A549 (cell line): Measurements from ENCODE around the gene SLC35F3. TPM values are rescaled to one million over a fixed set of nuclear protein-coding genes. Genes with fewer than 3 reads are reported as not detected.

Experiments used
- ATAC-seq, 2 experiments: fragments of 200-7000 bp in 1 of 2; fragments of >200 bp in 1 of 2; cut with Nextera tagmentation in 1 of 2; cut with Tn5 transposase in 1 of 2; 3 replicates each; pipeline versions ENCODE4 v1.8.0 to v1.9.1; 2018 to 2020; ENCODE audit warnings: mild to moderate bottlenecking in 1 of 2, moderate library complexity in 1 of 2
- CTCF ChIA-PET: fragments of 300-600 bp; sonication (Branson Sonifier 250); formaldehyde crosslinking; extraction: SDS; loops from one replicate; lab custom pipeline; 2021; ENCODE audit warnings: antibody characterized with exemption, inconsistent platforms; lab: Yijun Ruan, JAX
- POLR2A ChIA-PET: fragments of 350-600 bp; formaldehyde crosslinking; extraction: SDS; loops from one replicate; lab custom pipeline; 2021; ENCODE audit warnings: antibody characterized with exemption, inconsistent platforms; lab: Yijun Ruan, JAX
- DNase-seq, 2 experiments: peaks; one replicate each; pipeline versions ENCODE4 v3.0.0 to v3.0.0-alpha.2; 2011 to 2016; ENCODE audit warnings: low read depth in 1 of 2, low spot score in 1 of 2
- FAIRE-seq: peaks from 2 replicates; lab custom pipeline; 2011; peaks lifted over from hg19 to GRCh38; lab: Jason Lieb, UNC
- H3K27ac ChIP-seq, 2 experiments: fragments of >200 bp; sonication (Bioruptor Twin); formaldehyde crosslinking; 3 replicates each; pipeline ENCODE4 v1.5.1; 2016 to 2017
- H3K4me1 ChIP-seq: fragments of >200 bp; sonication (Bioruptor Twin); formaldehyde crosslinking; 3 replicates; pipeline ENCODE4 v1.6.1; 2016
- H3K4me2 ChIP-seq: fragments of >200 bp; sonication (Bioruptor Twin); formaldehyde crosslinking; 3 replicates; pipeline ENCODE4 v1.6.1; 2016
- H3K4me3 ChIP-seq: fragments of >200 bp; sonication (Bioruptor Twin); formaldehyde crosslinking; 3 replicates; pipeline ENCODE4 v1.5.1; 2016
- H3K9me3 ChIP-seq: fragments of >200 bp; sonication (Bioruptor Twin); formaldehyde crosslinking; 3 replicates; pipeline ENCODE4 v1.6.1; 2016
- CHD2 ChIP-seq: fragments of 150-350 bp; IDR thresholded peaks from 2 replicates; pipeline ENCODE4 v1.6.1; 2014; ENCODE audit warnings: low read length; ENCODE audit not compliant: partially characterized antibody
- CTCF ChIP-seq: fragments of >200 bp; sonication (Bioruptor Twin); formaldehyde crosslinking; IDR thresholded peaks from 3 replicates; pipeline ENCODE4 v1.5.1; 2016
- EHF ChIP-seq: fragments of 250-450 bp; sonication (Bioruptor Pico); IDR thresholded peaks from 2 replicates; pipeline ENCODE4 v1.5.0; 2020; ENCODE audit warnings: mild to moderate bottlenecking
- EP300 ChIP-seq, 2 experiments: fragments of >200 bp; sonication (Bioruptor Twin); formaldehyde crosslinking; IDR thresholded peaks; 2 replicates in 1 of 2; 3 replicates in 1 of 2; pipeline ENCODE4 v1.6.1; 2016 to 2017
- ESRRA ChIP-seq: fragments of 150-350 bp; IDR thresholded peaks from 2 replicates; pipeline ENCODE4 v1.6.1; 2014; ENCODE audit warnings: mild to moderate bottlenecking, low read length, borderline replicate concordance
- FOSL2 ChIP-seq, 2 experiments: fragments of 450-650 bp in 1 of 2; fragments of >200 bp in 1 of 2; sonication (Bioruptor Twin) in 1 of 2; formaldehyde crosslinking; IDR thresholded peaks; 2 replicates each; pipeline versions ENCODE4 v1.5.0 to v1.6.1; 2016 to 2020; ENCODE audit warnings: mild to moderate bottlenecking in 1 of 2, moderate library complexity in 1 of 2
- HOXB13 ChIP-seq: fragments of 250-450 bp; sonication (Bioruptor Pico); IDR thresholded peaks from 2 replicates; pipeline ENCODE4 v1.5.0; 2020; ENCODE audit warnings: low read depth, mild to moderate bottlenecking, moderate library complexity
- MAZ ChIP-seq: fragments of 150-350 bp; IDR thresholded peaks from 2 replicates; pipeline ENCODE4 v1.6.1; 2014; ENCODE audit warnings: antibody characterized with exemption, low read depth, low read length, borderline replicate concordance
- MYC ChIP-seq: IDR thresholded peaks from 2 replicates; pipeline ENCODE4 v1.6.1; 2012; ENCODE audit warnings: mild to moderate bottlenecking, inconsistent platforms, low read length, improper control_type of control experiment, borderline replicate concordance
- NFE2L2 ChIP-seq: fragments of 150-350 bp; conservative IDR thresholded peaks from 2 replicates; pipeline ENCODE4 v1.6.1; 2014; ENCODE audit warnings: low read length
- NPAS2 ChIP-seq: fragments of 250-450 bp; sonication (Bioruptor Pico); IDR thresholded peaks from 2 replicates; pipeline ENCODE4 v1.8.0; 2022; ENCODE audit warnings: mild to moderate bottlenecking, moderate library complexity, borderline replicate concordance
- PBX3 ChIP-seq: IDR thresholded peaks from 2 replicates; pipeline ENCODE4 v1.6.1; 2012
- PHF8 ChIP-seq: fragments of 200-600 bp; sonication (generic); IDR thresholded peaks from 2 replicates; pipeline ENCODE4 v1.6.1; 2016; ENCODE audit warnings: low read depth, mild to moderate bottlenecking, antibody characterized with exemption, moderate library complexity, borderline replicate concordance
- POLR2A ChIP-seq: IDR thresholded peaks from 2 replicates; pipeline ENCODE4 v1.6.1; 2012; ENCODE audit warnings: mild to moderate bottlenecking, low read length
- POLR2AphosphoS2 ChIP-seq: conservative IDR thresholded peaks from 2 replicates; pipeline ENCODE4 v1.6.1; 2012; ENCODE audit warnings: low read length, improper control_type of control experiment, inconsistent platforms
- RAD21 ChIP-seq, 2 experiments: fragments of >200 bp in 1 of 2; sonication (Bioruptor Twin) in 1 of 2; formaldehyde crosslinking in 1 of 2; IDR thresholded peaks in 1 of 2; conservative IDR thresholded peaks in 1 of 2; 2 replicates in 1 of 2; 3 replicates in 1 of 2; pipeline ENCODE4 v1.6.1; 2012 to 2018; ENCODE audit warnings: inconsistent platforms in 1 of 2
- SMC3 ChIP-seq: fragments of >200 bp; sonication (Bioruptor Twin); formaldehyde crosslinking; IDR thresholded peaks from 3 replicates; pipeline ENCODE4 v1.6.1; 2018; ENCODE audit warnings: inconsistent platforms
- SREBF2 ChIP-seq: fragments of 450-650 bp; IDR thresholded peaks from 2 replicates; pipeline ENCODE4 v1.6.1; 2014; ENCODE audit warnings: mild to moderate bottlenecking, moderate library complexity
- ZSCAN20 ChIP-seq: fragments of 250-450 bp; sonication (Bioruptor Pico); IDR thresholded peaks from 2 replicates; pipeline ENCODE4 v1.8.0; 2022; ENCODE audit warnings: mild to moderate bottlenecking, moderate library complexity
- WGBS: methylation state at CpG from one replicate; pipeline ENCODE4 v1.1.6; 2017; ENCODE audit errors: missing lambda C conversion rate; 5-methylcytosine and 5-hydroxymethylcytosine counted together
- polyA plus RNA-seq, 4 experiments: library from polyadenylated mRNA; depleted of rRNA in 3 of 4; stranded (reverse); fragments of >200 nt; fragmentation: RNase III in 1 of 4; extraction: RNeasy Plus Mini Kit Qiagen cat#74134 plus additional on column Dnase treatment in 1 of 4; gene quantifications; 2 replicates in 3 of 4; 3 replicates in 1 of 4; pipeline ENCODE4 v1.2.3, GENCODE V29; 2011 to 2017

SLC35F3 gene
- polyA plus RNA-seq, 2 of the 4 experiments (the other 2 are of a cell fraction), result 5.5 to 7.8 TPM

GRCh38 chr1:234325878-234326496 is 421.5 kb downstream of the SLC35F3 start:
- ATAC-seq (0 out of 6 replicates have a peak, but pooled peaks of 1 of the 2 experiments have one; percentile 9), FAIRE-seq (no peak), DNase-seq (no peak)
- peak overlapping the region; percentile 75 for H3K4me2 ChIP-seq
- WGBS, result 63% methylated on average over 7 of the region's 7 CpGs
- TF ChIP-seq POLR2A (no peak), ZSCAN20 (no peak)
- ChIA-PET POLR2A (no interaction called here), CTCF (interaction anchor here (0.7 to 5.2 kb wide), 26 partner anchors 7 to 211 kb away, joined by 3 to 67 read pairs (median 4); partner anchors contain the start of gene COA6)
- H3K4me3 ChIP-seq, result 0 out of 3 replicates have a peak overlapping the region, but pooled peaks have one; percentile 24
- H3K4me1 ChIP-seq, result 0 out of 3 replicates have a peak, but pooled peaks cover 2% of the 10 kb centered on the region
- H3K27ac ChIP-seq, result peak overlapping the region in 1 of 2 experiments; percentile 63; a peak in 2 of 6 replicates
- no peaks in the 10 kb centered on the region for H3K9me3 ChIP-seq

GRCh38 chr1:234326497-234327366 is 422.3 kb downstream of the SLC35F3 start:
- ATAC-seq (peak; percentile 92 to 95), DNase-seq (peak; percentile 62 to 66), FAIRE-seq (no peak)
- POLR2A ChIA-PET, result no interaction called here
- peak overlapping the region; percentile 75 for H3K4me2 ChIP-seq
- 31% methylated on average over 20 of the region's 20 CpGs for WGBS
- H3K27ac ChIP-seq, result peak overlapping the region; percentile 21 to 63; a peak in 2 of 6 replicates
- no peaks in the 10 kb centered on the region for H3K9me3 ChIP-seq
- H3K4me3 ChIP-seq, result 0 out of 3 replicates have a peak overlapping the region, but pooled peaks have one; percentile 24
- TF ChIP-seq HOXB13 (no peak), NFE2L2 (no peak), EP300 (IDR thresholded peaks at IDR 0.05) (no peak), PBX3 (peak; percentile 57; the same call in 1 of the 2 replicates), SMC3 (peak; percentile 75), CTCF (peak; percentile 82), RAD21 (conservative IDR thresholded peaks at IDR 0.05 in 1 of 2, IDR thresholded peaks at IDR 0.05 in 1 of 2) (peak; percentile 71 to 73)
- H3K4me1 ChIP-seq, result 0 out of 3 replicates have a peak, but pooled peaks cover 5% of the 10 kb centered on the region
- CTCF ChIA-PET, result interaction anchor here (0.5 to 5.2 kb wide), 36 partner anchors 8 to 1303 kb away, joined by 3 to 67 read pairs (median 4); partner anchors contain the start of gene COA6

- CTCF ChIA-PET, result interaction anchor here (1.0 to 5.2 kb wide), 19 partner anchors 9 to 938 kb away, joined by 3 to 67 read pairs (median 5); partner anchors contain the start of gene COA6
- Histone ChIP-seq H3K4me3 (no peak overlapping the region), H3K4me2 (no peak overlapping the region), H3K4me1 (0 out of 3 replicates have a peak, but pooled peaks cover 5% of the 10 kb centered on the region), H3K9me3 (no peaks in the 10 kb centered on the region), H3K27ac (no peak overlapping the region)
- ATAC-seq, result no peak
- POLR2A ChIA-PET, result interaction anchor here (0.5 kb wide), 1 partner anchor 147 kb away, joined by 5 read pairs; no protein-coding TSS in a partner anchor
- 85% methylated on average over 9 of the region's 9 CpGs for WGBS
- DNase-seq, result no peak
- TF ChIP-seq SREBF2 (no peak), ESRRA (no peak), EHF (CRISPR knock-in tag) (no peak), POLR2AphosphoS2 (no peak), FOSL2 (IDR thresholded peaks at IDR 0.05) (no peak), FOSL2 (CRISPR knock-in tag; IDR thresholded peaks at IDR 0.05) (no peak), MAZ (no peak), CHD2 (no peak), MYC (no peak), PHF8 (no peak), ZSCAN20 (no peak), NPAS2 (CRISPR knock-in tag) (no peak)
- no peak for FAIRE-seq
Observed at GRCh38 chr1:234327577-234328164, 423.2 kb downstream of the SLC35F3 start.
